HG03571 (cell line): ENCODE results near the gene PECR.
A peak's percentile ranks its signal among the peaks of the same experiment; 100 is the strongest.

Experiments used
- ATAC-seq: cut with Tn5 transposase; IDR thresholded peaks from one replicate; pipeline ENCODE4 v1.9.1; 2021; ENCODE audit not compliant: unreplicated experiment

The PECR gene

DNA sequence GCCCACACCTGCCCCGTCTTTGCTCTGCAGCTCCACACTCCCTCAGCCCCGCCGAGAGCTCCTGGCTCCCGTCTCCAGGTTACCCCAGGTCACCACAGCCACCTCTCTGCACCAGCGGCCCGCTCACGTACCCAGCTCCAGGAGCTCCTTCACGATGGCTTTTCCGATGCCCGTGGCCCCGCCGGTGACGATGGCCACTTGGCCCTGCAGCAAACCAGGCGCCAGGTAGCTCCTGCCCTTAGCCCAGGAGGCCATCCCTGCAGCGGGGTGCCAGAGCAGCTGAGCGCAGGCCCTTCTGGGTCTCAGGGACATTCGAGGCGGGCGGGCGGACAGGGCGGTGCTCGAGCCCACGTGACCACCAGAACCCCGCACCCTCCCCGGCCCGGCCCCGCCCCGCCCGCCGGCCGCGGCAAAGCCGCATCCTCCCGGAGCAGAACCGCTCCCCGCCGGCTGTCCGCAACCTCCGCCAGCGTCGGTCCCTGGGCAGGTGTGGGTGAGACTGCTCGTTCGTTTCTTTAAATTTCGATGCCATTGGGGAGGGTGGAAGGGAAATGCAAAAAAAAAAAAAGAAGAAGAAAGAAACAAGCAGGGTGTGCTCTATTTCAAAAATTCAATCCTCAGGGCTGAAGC lies at the start of gene PECR, which contains the start of gene TMEM169:
Gene PECR, minus strand, starts transcription at position 323 of the 630 bp plus-strand sequence. Its CDS starts 68 bp downstream, at position 255.
Gene TMEM169, plus strand, starts transcription at position 433 of the 630 bp plus-strand sequence. CDS start 14,045 bp downstream, outside the sequence.
- ATAC-seq: peak; percentile 96

DNA sequence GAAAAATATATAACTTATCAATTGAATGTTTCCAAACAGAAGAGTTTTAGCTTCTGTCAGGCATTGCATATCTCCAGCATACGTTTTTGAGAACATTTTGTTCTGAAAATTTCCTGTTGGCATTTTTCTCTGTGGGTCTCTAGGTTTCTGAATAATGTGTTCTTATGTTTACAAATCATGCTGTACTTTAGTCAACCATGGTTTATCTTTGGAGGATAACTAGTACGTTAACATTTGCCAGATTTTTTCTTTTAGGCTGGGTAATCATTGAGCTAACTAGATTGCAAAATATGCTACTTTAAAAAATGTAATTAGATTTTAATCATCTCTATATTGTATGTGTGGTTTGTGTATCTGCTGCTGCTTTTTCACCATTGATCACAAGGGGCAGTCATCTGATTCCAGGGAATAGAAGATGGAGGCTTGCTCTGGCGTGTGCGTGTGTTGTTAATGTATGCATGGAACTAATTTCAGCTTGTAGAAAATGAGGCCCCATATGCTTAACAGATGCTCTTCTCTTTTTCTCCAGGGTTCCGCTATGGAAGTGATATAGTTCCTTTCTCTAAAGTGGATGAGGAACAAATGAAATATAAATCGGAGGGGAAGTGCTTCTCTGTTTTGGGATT lies 48.9 kb upstream of the PECR start:
- ATAC-seq: no peak

- ATAC-seq: no peak
Observed at GRCh38 chr2:216126943-216127342, 45.3 kb upstream of the PECR start.

DNA sequence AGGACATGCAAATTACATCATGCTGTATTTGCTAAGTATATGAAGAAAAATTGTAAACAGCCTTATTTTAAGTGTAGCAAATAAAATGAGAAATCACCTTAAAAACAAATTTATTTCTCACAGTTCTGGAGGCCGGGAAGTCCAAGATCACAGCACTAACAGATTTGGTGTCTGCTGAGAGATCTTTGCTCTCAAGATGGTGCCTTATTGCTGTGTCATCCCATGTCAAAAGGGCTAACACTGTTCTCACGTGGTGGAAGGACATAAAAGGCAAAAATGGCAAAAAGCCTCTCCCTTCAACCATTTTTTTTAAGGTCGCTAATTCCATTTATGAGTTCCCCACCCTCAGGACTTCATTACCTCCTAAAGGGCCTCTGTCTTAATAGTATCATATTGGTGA lies 39.6 kb upstream of the PECR start:
- ATAC-seq: no peak

GRCh38 chr2:216119986-216120385 lies 38.4 kb upstream of the PECR start:
- no peak for ATAC-seq

- ATAC-seq: no peak
Observed at GRCh38 chr2:216119146-216119545, 37.5 kb upstream of the PECR start.

GRCh38 chr2:216118474-216118873 lies 36.9 kb upstream of the PECR start:
- no peak for ATAC-seq

- ATAC-seq: no peak
Observed at GRCh38 chr2:216117561-216118340, 36.1 kb upstream of the PECR start.

DNA sequence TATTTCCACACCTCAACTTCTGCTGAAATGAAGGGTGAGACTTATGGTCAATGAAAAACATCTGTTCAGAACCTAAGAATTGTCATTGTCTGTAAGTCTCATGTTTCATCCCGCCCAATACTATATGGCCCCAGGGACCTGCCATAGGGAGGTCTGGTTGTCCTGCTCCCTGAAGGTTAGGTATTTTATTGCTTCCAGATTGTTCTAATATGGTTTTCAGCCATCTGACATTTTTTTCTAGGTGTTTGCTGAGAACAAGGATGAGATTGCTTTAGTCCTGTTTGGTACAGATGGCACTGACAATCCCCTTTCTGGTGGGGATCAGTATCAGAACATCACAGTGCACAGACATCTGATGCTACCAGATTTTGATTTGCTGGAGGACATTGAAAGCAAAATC lies 34.8 kb upstream of the PECR start:
- no peak for ATAC-seq

GRCh38 chr2:216114714-216115531 lies 33.3 kb upstream of the PECR start:
- peak; percentile 45 for ATAC-seq

DNA sequence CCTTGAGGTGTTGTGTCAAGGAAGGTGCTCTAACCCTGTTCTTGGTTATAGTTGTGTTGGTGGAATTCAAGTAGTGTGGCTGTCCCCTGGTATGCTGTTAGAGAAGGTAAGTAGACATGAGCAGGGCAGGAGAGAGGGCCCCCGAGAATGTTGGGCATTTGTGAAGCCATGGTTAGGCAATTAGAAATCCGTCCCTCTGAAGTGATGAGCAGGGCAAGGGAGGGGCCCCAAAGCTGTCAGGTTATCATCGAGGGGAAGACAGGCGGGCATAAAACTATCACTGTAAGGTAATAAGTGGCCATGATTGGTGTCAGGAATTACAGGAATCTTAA lies 32.7 kb upstream of the PECR start:
- no peak for ATAC-seq

DNA sequence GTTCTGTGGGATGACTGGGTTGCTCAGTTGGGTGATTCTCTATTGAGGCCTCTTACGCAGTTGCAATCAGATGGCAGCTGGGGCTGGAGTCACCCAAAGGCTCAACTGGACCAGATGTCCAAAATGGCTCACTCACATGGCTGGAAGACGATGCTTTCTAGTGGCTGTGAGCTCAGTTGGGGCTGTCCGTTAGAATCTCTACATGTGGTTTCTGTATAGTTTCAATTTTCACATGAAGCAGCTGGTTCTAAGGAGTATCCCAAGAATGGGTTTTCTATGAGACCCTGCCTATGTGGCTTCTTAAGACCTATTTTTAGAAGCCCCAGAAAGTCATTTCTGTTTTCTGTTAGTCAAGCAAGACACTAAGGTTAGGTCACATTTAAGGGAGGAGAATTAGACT lies 32.0 kb upstream of the PECR start:
- peak; percentile 51 for ATAC-seq

GRCh38 chr2:216112926-216113325 lies 31.3 kb upstream of the PECR start:
- ATAC-seq: no peak

GRCh38 chr2:216111122-216111521 lies 29.5 kb upstream of the PECR start:
- no peak for ATAC-seq

DNA sequence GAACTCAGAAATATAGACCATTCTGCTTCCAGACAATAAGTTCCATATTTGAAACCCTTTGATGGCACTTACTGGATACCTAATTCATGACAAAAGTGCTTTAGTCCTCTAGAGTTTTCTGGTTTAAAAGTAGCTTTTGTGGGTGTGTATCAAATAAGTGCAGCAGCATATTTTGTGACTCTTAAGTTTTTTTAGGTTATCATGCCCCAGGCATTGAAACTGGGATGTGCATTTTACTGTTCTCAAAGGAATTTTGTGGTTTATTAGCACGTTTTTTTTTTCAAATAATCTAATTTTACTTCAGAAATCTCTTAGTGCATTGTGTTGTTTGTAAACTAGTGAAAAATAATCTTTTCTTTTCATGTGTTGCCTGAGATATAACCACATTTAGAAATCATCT lies 29.0 kb upstream of the PECR start:
- ATAC-seq: no peak

GRCh38 chr2:216109962-216110614 lies 28.5 kb upstream of the PECR start:
- ATAC-seq: no peak

DNA sequence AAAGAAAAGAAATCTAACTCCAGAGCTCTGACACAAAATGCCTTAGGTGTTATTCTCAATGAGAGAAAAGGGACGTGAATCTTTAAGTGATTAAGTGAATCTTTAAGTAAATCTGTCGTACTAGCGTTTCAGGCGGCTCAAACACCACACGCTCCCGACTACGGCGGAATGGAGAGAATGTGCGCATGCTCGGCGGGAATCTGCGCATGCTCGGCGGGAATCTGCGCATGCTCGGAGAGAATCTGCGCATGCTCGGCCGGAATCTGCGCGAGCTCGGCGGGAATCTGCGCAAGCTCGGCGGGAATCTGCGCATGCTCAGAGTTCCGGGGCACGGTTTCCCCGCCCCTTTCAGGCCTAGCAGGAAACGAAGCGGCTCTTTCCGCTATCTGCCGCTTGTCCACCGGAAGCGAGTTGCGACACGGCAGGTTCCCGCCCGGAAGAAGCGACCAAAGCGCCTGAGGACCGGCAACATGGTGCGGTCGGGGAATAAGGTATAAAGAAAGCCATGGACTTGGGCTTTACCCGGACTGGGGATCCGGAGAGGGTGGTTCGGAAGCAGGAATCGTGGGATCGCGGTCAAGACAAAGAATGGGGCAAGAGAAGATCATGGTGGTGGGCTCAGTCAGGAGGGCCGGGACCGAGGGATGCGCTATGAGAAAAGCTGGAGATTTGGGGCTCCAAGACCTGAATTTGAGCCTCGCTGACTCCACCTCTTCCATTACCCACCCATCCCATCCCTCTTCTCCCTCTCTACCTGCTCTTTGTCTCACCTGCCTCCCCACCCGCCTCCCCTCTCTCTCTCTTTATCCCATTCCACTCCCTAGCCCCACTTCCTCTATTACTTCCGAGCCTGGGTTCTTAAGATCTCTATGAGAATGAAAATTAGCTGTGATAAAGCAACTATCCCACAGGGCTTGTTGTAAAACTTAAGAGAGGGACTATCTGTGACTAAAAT lies 27.6 kb upstream of the PECR start, which contains the start of gene XRCC5:
Gene XRCC5, plus strand, starts transcription at position 382 of the 955 bp plus-strand sequence. Its CDS starts 89 bp downstream, at position 471.
- ATAC-seq: peak; percentile 49

DNA sequence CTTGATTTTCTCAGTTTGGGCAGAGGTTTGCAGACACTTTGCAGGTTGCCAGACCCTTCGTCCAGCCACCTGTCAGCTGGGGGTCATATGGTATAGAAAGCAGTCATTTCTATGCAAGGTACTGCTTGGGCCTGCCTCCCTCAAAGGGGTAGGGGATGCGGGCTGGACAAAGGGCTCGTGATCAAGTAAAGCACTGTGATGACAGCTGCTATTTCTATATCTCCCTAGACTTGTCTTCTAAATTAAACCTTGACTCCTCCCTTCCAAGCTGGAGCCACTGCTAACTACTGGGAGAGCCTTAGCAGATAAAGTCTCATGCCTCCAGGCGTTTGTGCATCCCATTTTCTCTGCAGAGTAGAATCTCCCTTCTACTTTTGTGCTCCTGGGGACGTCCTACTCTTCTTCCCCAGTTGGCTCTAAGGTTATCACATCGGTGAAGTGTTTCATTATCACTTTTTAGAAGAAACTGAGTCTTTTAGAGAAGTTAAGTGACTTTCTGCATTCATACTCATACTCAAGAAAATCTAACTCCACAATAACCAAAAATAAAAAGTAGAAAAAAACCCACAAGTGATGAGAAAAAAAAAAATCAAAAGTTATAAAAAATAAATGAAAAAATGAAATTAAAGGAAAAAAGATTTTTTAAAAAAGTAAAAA lies 26.8 kb upstream of the PECR start:
- ATAC-seq: no peak

GRCh38 chr2:216107760-216108159 lies 26.2 kb upstream of the PECR start:
- no peak for ATAC-seq
